Measurements from ENCODE around the gene TEF.

TEF gene

GRCh38 chr22:41407433-41407832, 25.7 kb downstream of the TEF start:
- WGBS, 2 donors (ENCODE audit: extremely low coverage in 2 of 2, insufficient read length in 2 of 2, insufficient replicate concordance in 1 of 2), result no CpG with 5 or more reads among the region's 3 CpGs
- H2BK120ac ChIP-seq (ENCODE audit: low read depth, low read length), result no peak overlapping the region
- no peak overlapping the region for H3K4ac ChIP-seq (ENCODE audit: low read length)
- no peaks in the 10 kb centered on the region for H3K27me3 ChIP-seq (ENCODE audit: control insufficient read depth in 3 of 3, insufficient read depth in 3 of 3, low read depth in 1 of 3, low read length in 3 of 3)
- H2BK5ac ChIP-seq (ENCODE audit: low read length), result no peak overlapping the region
- no peak overlapping the region for H4K91ac ChIP-seq (ENCODE audit: low read depth, low read length, poor library complexity)
- no peak overlapping the region for H2BK15ac ChIP-seq (ENCODE audit: low read length)
- H3K18ac ChIP-seq (ENCODE audit: low read length), result no peak overlapping the region
- no peak overlapping the region for H2AFZ ChIP-seq (ENCODE audit: low read length)
- H3K4me3 ChIP-seq (ENCODE audit: low read length in 2 of 2), result no peak overlapping the region
- DNase-seq (ENCODE audit: low spot score), result no peak
- no peak overlapping the region for H3K14ac ChIP-seq (ENCODE audit: low read length)
- H3K23ac ChIP-seq (ENCODE audit: low read depth, low read length, poor library complexity), result no peak overlapping the region
- H3K36me3 ChIP-seq (replicated peaks in 1 of 2; ENCODE audit: control insufficient read depth in 2 of 2, insufficient read depth in 2 of 2, low read length in 2 of 2), result no peaks in the 10 kb centered on the region
- H2AK5ac ChIP-seq (ENCODE audit: low read depth, low read length), result no peak overlapping the region
- no peaks in the 10 kb centered on the region for H3K9me3 ChIP-seq (replicated peaks in 1 of 2; ENCODE audit: control insufficient read depth in 2 of 2, insufficient read depth in 1 of 2, low read depth in 1 of 2, low read length in 2 of 2)
- peak overlapping the region; percentile 17 for H4K8ac ChIP-seq (ENCODE audit: low read depth, low read length)
- H2BK12ac ChIP-seq (ENCODE audit: low read length), result no peak overlapping the region
- H3K4me2 ChIP-seq (ENCODE audit: insufficient read depth, low read length, poor library complexity, severe bottlenecking), result no peak overlapping the region
- peaks cover 4 to 9% of the 10 kb centered on the region in 2 donors for H3K4me1 ChIP-seq (ENCODE audit: control insufficient read depth in 2 of 2, insufficient read depth in 1 of 2, low read depth in 1 of 2, low read length in 2 of 2)
- peaks cover 1% of the 10 kb centered on the region for H3K79me1 ChIP-seq (ENCODE audit: low read depth, low read length)
- no peak overlapping the region for H3K9ac ChIP-seq (ENCODE audit: low read depth, low read length, poor library complexity)
- H3K27ac ChIP-seq (replicated peaks; ENCODE audit: low read length), result no peak overlapping the region

- H3K27me3 ChIP-seq (ENCODE audit: control insufficient read depth in 3 of 3, insufficient read depth in 3 of 3, low read depth in 1 of 3, low read length in 3 of 3), result no peaks in the 10 kb centered on the region
- H3K9ac ChIP-seq (ENCODE audit: low read depth, low read length, poor library complexity), result no peak overlapping the region
- H3K27ac ChIP-seq (replicated peaks; ENCODE audit: low read length), result no peak overlapping the region
- H3K14ac ChIP-seq (ENCODE audit: low read length), result no peak overlapping the region
- no CpG with 5 or more reads among the region's 8 CpGs for WGBS, 2 donors (ENCODE audit: extremely low coverage in 2 of 2, insufficient read length in 2 of 2, insufficient replicate concordance in 1 of 2)
- no peaks in the 10 kb centered on the region for H3K9me3 ChIP-seq (replicated peaks in 1 of 2; ENCODE audit: control insufficient read depth in 2 of 2, insufficient read depth in 1 of 2, low read depth in 1 of 2, low read length in 2 of 2)
- no peak overlapping the region for H4K91ac ChIP-seq (ENCODE audit: low read depth, low read length, poor library complexity)
- peaks cover 9 to 12% of the 10 kb centered on the region in 2 donors for H3K4me1 ChIP-seq (ENCODE audit: control insufficient read depth in 2 of 2, insufficient read depth in 1 of 2, low read depth in 1 of 2, low read length in 2 of 2)
- no peak overlapping the region for H2AK5ac ChIP-seq (ENCODE audit: low read depth, low read length)
- H3K4me3 ChIP-seq (ENCODE audit: low read length in 2 of 2), result no peak overlapping the region
- no peak overlapping the region for H3K18ac ChIP-seq (ENCODE audit: low read length)
- H3K4me2 ChIP-seq (ENCODE audit: insufficient read depth, low read length, poor library complexity, severe bottlenecking), result no peak overlapping the region
- no peak overlapping the region for H2BK15ac ChIP-seq (ENCODE audit: low read length)
- H2BK12ac ChIP-seq (ENCODE audit: low read length), result no peak overlapping the region
- DNase-seq (ENCODE audit: low spot score), result no peak
- H2BK120ac ChIP-seq (ENCODE audit: low read depth, low read length), result no peak overlapping the region
- H3K4ac ChIP-seq (ENCODE audit: low read length), result no peak overlapping the region
- H3K36me3 ChIP-seq (replicated peaks in 1 of 2; ENCODE audit: control insufficient read depth in 2 of 2, insufficient read depth in 2 of 2, low read length in 2 of 2), result no peaks in the 10 kb centered on the region
- peaks cover 2% of the 10 kb centered on the region for H3K79me1 ChIP-seq (ENCODE audit: low read depth, low read length)
- no peak overlapping the region for H4K8ac ChIP-seq (ENCODE audit: low read depth, low read length)
- H2AFZ ChIP-seq (ENCODE audit: low read length), result no peak overlapping the region
- no peak overlapping the region for H3K23ac ChIP-seq (ENCODE audit: low read depth, low read length, poor library complexity)
- no peak overlapping the region for H2BK5ac ChIP-seq (ENCODE audit: low read length)
These were observed 26.9 kb downstream of the TEF start for GRCh38 chr22:41408665-41409064.

- Histone ChIP-seq H3K9ac (ENCODE audit: low read depth, low read length, poor library complexity) (no peak overlapping the region), H3K27me3 (ENCODE audit: control insufficient read depth in 3 of 3, insufficient read depth in 3 of 3, low read depth in 1 of 3, low read length in 3 of 3) (no peaks in the 10 kb centered on the region), H2BK5ac (ENCODE audit: low read length) (no peak overlapping the region), H4K8ac (ENCODE audit: low read depth, low read length) (no peak overlapping the region), H3K27ac (replicated peaks; ENCODE audit: low read length) (no peak overlapping the region), H3K4me3 (ENCODE audit: low read length in 2 of 2) (no peak overlapping the region), H3K36me3 (replicated peaks in 1 of 2; ENCODE audit: control insufficient read depth in 2 of 2, insufficient read depth in 2 of 2, low read length in 2 of 2) (no peaks in the 10 kb centered on the region), H3K4me2 (ENCODE audit: insufficient read depth, low read length, poor library complexity, severe bottlenecking) (no peak overlapping the region), H3K79me1 (ENCODE audit: low read depth, low read length) (peaks cover 2% of the 10 kb centered on the region), H4K91ac (ENCODE audit: low read depth, low read length, poor library complexity) (no peak overlapping the region), H2AFZ (ENCODE audit: low read length) (no peak overlapping the region), H2BK15ac (ENCODE audit: low read length) (peak overlapping the region; percentile 81), H3K4ac (ENCODE audit: low read length) (no peak overlapping the region), H3K9me3 (replicated peaks in 1 of 2; ENCODE audit: control insufficient read depth in 2 of 2, insufficient read depth in 1 of 2, low read depth in 1 of 2, low read length in 2 of 2) (no peaks in the 10 kb centered on the region), H3K23ac (ENCODE audit: low read depth, low read length, poor library complexity) (peak overlapping the region; percentile 73), H2AK5ac (ENCODE audit: low read depth, low read length) (peak overlapping the region; percentile 84), H2BK120ac (ENCODE audit: low read depth, low read length) (no peak overlapping the region), H2BK12ac (ENCODE audit: low read length) (no peak overlapping the region), H3K14ac (ENCODE audit: low read length) (no peak overlapping the region), H3K18ac (ENCODE audit: low read length) (no peak overlapping the region), H3K4me1 (ENCODE audit: control insufficient read depth in 2 of 2, insufficient read depth in 1 of 2, low read depth in 1 of 2, low read length in 2 of 2) (peaks cover 16 to 17% of the 10 kb centered on the region in 2 donors)
- WGBS, 2 donors (ENCODE audit: extremely low coverage in 2 of 2, insufficient read length in 2 of 2, insufficient replicate concordance in 1 of 2), result no CpG with 5 or more reads among the region's 7 CpGs
- no peak for DNase-seq (ENCODE audit: low spot score)
These were observed 28.6 kb downstream of the TEF start for GRCh38 chr22:41410311-41410751.

GRCh38 chr22:41411021-41411851, 29.5 kb downstream of the TEF start:
- DNase-seq (ENCODE audit: low spot score), result no peak
- H3K4me2 ChIP-seq (ENCODE audit: insufficient read depth, low read length, poor library complexity, severe bottlenecking), result no peak overlapping the region

More at GRCh38 chr22:41411021-41411851, 29.5 kb downstream of the TEF start:
- H3K9ac ChIP-seq (ENCODE audit: low read depth, low read length, poor library complexity), result no peak overlapping the region
- no peak overlapping the region for H3K18ac ChIP-seq (ENCODE audit: low read length)
- H2BK5ac ChIP-seq (ENCODE audit: low read length), result peak overlapping the region; percentile 29
- no peak overlapping the region for H2AFZ ChIP-seq (ENCODE audit: low read length)
- no CpG with 5 or more reads among the region's 11 CpGs for WGBS, 2 donors (ENCODE audit: extremely low coverage in 2 of 2, insufficient read length in 2 of 2, insufficient replicate concordance in 1 of 2)
- peak overlapping the region; percentile 50 for H2AK5ac ChIP-seq (ENCODE audit: low read depth, low read length)
- no peak overlapping the region for H2BK120ac ChIP-seq (ENCODE audit: low read depth, low read length)
- peak overlapping the region; percentile 6 for H3K14ac ChIP-seq (ENCODE audit: low read length)
- peak overlapping the region; percentile 50 for H4K8ac ChIP-seq (ENCODE audit: low read depth, low read length)
- peak overlapping the region; percentile 24 for H3K27ac ChIP-seq (replicated peaks; ENCODE audit: low read length)
- no peaks in the 10 kb centered on the region for H3K27me3 ChIP-seq (ENCODE audit: control insufficient read depth in 3 of 3, insufficient read depth in 3 of 3, low read depth in 1 of 3, low read length in 3 of 3)
- no peak overlapping the region for H3K4ac ChIP-seq (ENCODE audit: low read length)
- H3K36me3 ChIP-seq (replicated peaks in 1 of 2; ENCODE audit: control insufficient read depth in 2 of 2, insufficient read depth in 2 of 2, low read length in 2 of 2), result no peaks in the 10 kb centered on the region
- H3K4me3 ChIP-seq (ENCODE audit: low read length in 2 of 2), result no peak overlapping the region
- peaks cover 2% of the 10 kb centered on the region for H3K79me1 ChIP-seq (ENCODE audit: low read depth, low read length)
- no peaks in the 10 kb centered on the region for H3K9me3 ChIP-seq (replicated peaks in 1 of 2; ENCODE audit: control insufficient read depth in 2 of 2, insufficient read depth in 1 of 2, low read depth in 1 of 2, low read length in 2 of 2)
- H3K4me1 ChIP-seq (ENCODE audit: control insufficient read depth in 2 of 2, insufficient read depth in 1 of 2, low read depth in 1 of 2, low read length in 2 of 2), result peaks cover 16 to 17% of the 10 kb centered on the region in 2 donors
- H4K91ac ChIP-seq (ENCODE audit: low read depth, low read length, poor library complexity), result no peak overlapping the region
- H2BK15ac ChIP-seq (ENCODE audit: low read length), result no peak overlapping the region
- H3K23ac ChIP-seq (ENCODE audit: low read depth, low read length, poor library complexity), result no peak overlapping the region
- peak overlapping the region; percentile 66 for H2BK12ac ChIP-seq (ENCODE audit: low read length)

Data from neuronal stem cell (in vitro differentiated cells).